Breast epithelium (tissue), 3 donors: Measurements from ENCODE around the gene CLN3.

Experiments
- POLR2A ChIP-seq: fragments of 450-650 bp; IDR thresholded peaks from one replicate; pipeline ENCODE4 v1.6.1; 2016; ENCODE audit warnings: antibody characterized with exemption, mild to moderate bottlenecking, moderate library complexity
- POLR2AphosphoS5 ChIP-seq, 3 donors: sonication (generic); formaldehyde crosslinking; IDR thresholded peaks; one replicate each; pipeline ENCODE4 v1.6.1; 2017; ENCODE audit warnings: antibody characterized with exemption in 3 of 3
- TF ChIP-seq, protein P1 (sequence below), 3 donors: fragments of 450-650 bp; IDR thresholded peaks; one replicate each; pipeline ENCODE4 v1.5.1; 2016 to 2017; ENCODE audit warnings: antibody characterized with exemption in 3 of 3, mild to moderate bottlenecking in 3 of 3, moderate library complexity in 3 of 3

GRCh38 chr16:28482026-28482425 is 9.8 kb downstream of the CLN3 start:
- no peak for TF ChIP-seq POLR2A
- TF ChIP-seq, protein P1, sequence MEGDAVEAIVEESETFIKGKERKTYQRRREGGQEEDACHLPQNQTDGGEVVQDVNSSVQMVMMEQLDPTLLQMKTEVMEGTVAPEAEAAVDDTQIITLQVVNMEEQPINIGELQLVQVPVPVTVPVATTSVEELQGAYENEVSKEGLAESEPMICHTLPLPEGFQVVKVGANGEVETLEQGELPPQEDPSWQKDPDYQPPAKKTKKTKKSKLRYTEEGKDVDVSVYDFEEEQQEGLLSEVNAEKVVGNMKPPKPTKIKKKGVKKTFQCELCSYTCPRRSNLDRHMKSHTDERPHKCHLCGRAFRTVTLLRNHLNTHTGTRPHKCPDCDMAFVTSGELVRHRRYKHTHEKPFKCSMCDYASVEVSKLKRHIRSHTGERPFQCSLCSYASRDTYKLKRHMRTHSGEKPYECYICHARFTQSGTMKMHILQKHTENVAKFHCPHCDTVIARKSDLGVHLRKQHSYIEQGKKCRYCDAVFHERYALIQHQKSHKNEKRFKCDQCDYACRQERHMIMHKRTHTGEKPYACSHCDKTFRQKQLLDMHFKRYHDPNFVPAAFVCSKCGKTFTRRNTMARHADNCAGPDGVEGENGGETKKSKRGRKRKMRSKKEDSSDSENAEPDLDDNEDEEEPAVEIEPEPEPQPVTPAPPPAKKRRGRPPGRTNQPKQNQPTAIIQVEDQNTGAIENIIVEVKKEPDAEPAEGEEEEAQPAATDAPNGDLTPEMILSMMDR (IDR thresholded peaks at IDR 0.05), result no peak
- no peak for TF ChIP-seq POLR2AphosphoS5 (IDR thresholded peaks at IDR 0.05)
